GM12801 (cell line): ENCODE measurements around the gene SPATA20.

ENCODE experiments used
- CTCF ChIP-seq: IDR thresholded peaks from one replicate; pipeline ENCODE4 v1.5.1; 2011; ENCODE audit warnings: control low read depth; ENCODE audit not compliant: insufficient read length; ENCODE audit errors: extremely low read depth

The SPATA20 gene

GRCh38 chr17:50602836-50603235, 55.9 kb downstream of the SPATA20 start:
- no peak for TF ChIP-seq CTCF

- no peak for TF ChIP-seq CTCF
Measured at GRCh38 chr17:50603340-50603739, 56.4 kb downstream of the SPATA20 start.

GRCh38 chr17:50604513-50604912, 57.5 kb downstream of the SPATA20 start:
- no peak for TF ChIP-seq CTCF

GRCh38 chr17:50605429-50605828, 58.5 kb downstream of the SPATA20 start:
- TF ChIP-seq CTCF = no peak
